Nephron progenitor cell (in vitro differentiated cells): ENCODE measurements around the gene SLC47A2.
"Not testable (repeated sequence)": the region's sequence is repeated elsewhere in the genome, so short reads cannot be mapped to it uniquely, and the experiment has no call there.

Experiments used
- DNase-seq: peaks from one replicate; pipeline ENCODE4 v3.0.0; 2021
- H3K27ac Mint-ChIP-seq: 2 replicates; pipeline ENCODE4 v1.8.0; 2021; ENCODE audit warnings: mild to moderate bottlenecking, moderate library complexity, mixed read lengths
- H3K27me3 Mint-ChIP-seq: 2 replicates; pipeline ENCODE4 v1.8.0; 2021; ENCODE audit warnings: mild to moderate bottlenecking, low read depth, mixed read lengths; ENCODE audit not compliant: poor library complexity
- H3K36me3 Mint-ChIP-seq: 2 replicates; pipeline ENCODE4 v1.8.0; 2021; ENCODE audit warnings: low read depth, mixed read lengths
- H3K4me1 Mint-ChIP-seq: 2 replicates; pipeline ENCODE4 v1.8.0; 2021; ENCODE audit warnings: mixed read lengths
- H3K4me3 Mint-ChIP-seq: 2 replicates; pipeline ENCODE4 v1.8.0; 2021; ENCODE audit warnings: mild to moderate bottlenecking, moderate library complexity, mixed read lengths
- H3K9me3 Mint-ChIP-seq: 2 replicates; pipeline ENCODE4 v1.8.0; 2021; ENCODE audit warnings: mild to moderate bottlenecking, moderate library complexity, mixed read lengths
- CTCF ChIP-seq: fragments of 200-600 bp; sonication (generic); IDR thresholded peaks from 2 replicates; pipeline ENCODE4 v1.5.0; 2021; ENCODE audit warnings: antibody characterized with exemption

The SLC47A2 gene

GRCh38 chr17:19671433-19671832 is 45.0 kb downstream of the SLC47A2 start:
- Mint-ChIP-seq H3K36me3 (peaks cover 69% of the 10 kb centered on the region), H3K4me3 (no peak overlapping the region), H3K27ac (no peak overlapping the region), H3K27me3 (peaks cover 9% of the 10 kb centered on the region), H3K4me1 (peaks cover 21% of the 10 kb centered on the region), H3K9me3 (peaks cover 3% of the 10 kb centered on the region)
- DNase-seq: no peak
- no peak for TF ChIP-seq CTCF

GRCh38 chr17:19670908-19671307 is 45.5 kb downstream of the SLC47A2 start:
- no peak for DNase-seq
- peaks cover 69% of the 10 kb centered on the region for H3K36me3 Mint-ChIP-seq
- no peak overlapping the region for H3K27ac Mint-ChIP-seq
- peaks cover 21% of the 10 kb centered on the region for H3K4me1 Mint-ChIP-seq
- H3K4me3 Mint-ChIP-seq: no peak overlapping the region
- H3K27me3 Mint-ChIP-seq: peaks cover 9% of the 10 kb centered on the region
- no peak for TF ChIP-seq CTCF
- H3K9me3 Mint-ChIP-seq: peaks cover 3% of the 10 kb centered on the region

GRCh38 chr17:19669680-19670079 is 46.7 kb downstream of the SLC47A2 start:
- not testable (repeated sequence) for H3K4me3 Mint-ChIP-seq, DNase-seq
- peaks cover 68% of the 10 kb centered on the region for H3K36me3 Mint-ChIP-seq

GRCh38 chr17:19664821-19665181 is 51.6 kb downstream of the SLC47A2 start:
- no peak for TF ChIP-seq CTCF
- Mint-ChIP-seq H3K4me3 (no peak overlapping the region), H3K36me3 (peaks cover 74% of the 10 kb centered on the region), H3K27me3 (peaks cover 3% of the 10 kb centered on the region), H3K27ac (no peak overlapping the region), H3K4me1 (peaks cover 22% of the 10 kb centered on the region), H3K9me3 (no peaks in the 10 kb centered on the region)
- no peak for DNase-seq

More at GRCh38 chr17:19669680-19670079, 46.7 kb downstream of the SLC47A2 start:
- not testable (repeated sequence) for H3K9me3 Mint-ChIP-seq, H3K27ac Mint-ChIP-seq, H3K27me3 Mint-ChIP-seq
- peaks cover 31% of the 10 kb centered on the region for H3K4me1 Mint-ChIP-seq

GRCh38 chr17:19664136-19664820 is 52.1 kb downstream of the SLC47A2 start:
- Mint-ChIP-seq H3K9me3 (no peaks in the 10 kb centered on the region), H3K36me3 (peaks cover 74% of the 10 kb centered on the region), H3K27ac (no peak overlapping the region), H3K4me1 (peaks cover 22% of the 10 kb centered on the region), H3K27me3 (peaks cover 3% of the 10 kb centered on the region), H3K4me3 (no peak overlapping the region)
- DNase-seq: no peak
- TF ChIP-seq CTCF: no peak

GRCh38 chr17:19663097-19663496 is 53.3 kb downstream of the SLC47A2 start:
- Mint-ChIP-seq H3K9me3 (no peaks in the 10 kb centered on the region), H3K27ac (no peak overlapping the region), H3K4me1 (peaks cover 25% of the 10 kb centered on the region), H3K36me3 (peaks cover 83% of the 10 kb centered on the region), H3K27me3 (peaks cover 9% of the 10 kb centered on the region), H3K4me3 (no peak overlapping the region)
- TF ChIP-seq CTCF: no peak
- DNase-seq: no peak
